ENCODE data around the gene SHISA5. TPM values are rescaled to one million over a fixed set of nuclear protein-coding genes. Genes with fewer than 3 reads are reported as not detected.
A peak's percentile ranks its signal among the peaks of the same experiment; 100 is the strongest.

The SHISA5 gene
- 171 and 174 TPM in 2 replicates for total RNA-seq (2021)
- long read RNA-seq, transcript SHISA5-206 (4 exons, 1,839 nt), result major isoform, 800 of 1,315 reads
- long read RNA-seq, transcript SHISA5-201 (6 exons, 2,369 nt), result minor isoform, 344 of 1,315 reads
- long read RNA-seq, transcript SHISA5-208 (6 exons, 2,250 nt), result minor isoform, 23 of 1,315 reads
- long read RNA-seq, partial matches to known transcripts, result 27 of 1,315 reads
- long read RNA-seq, other reads (novel, unspliced or antisense), result 107 of 1,315 reads

- H3K23ac ChIP-seq (ENCODE audit: insufficient read length, low read depth, low read length), result no peak within 1 kb of the TSS
- H2AFZ ChIP-seq (ENCODE audit: low read length), result no peak within 1 kb of the TSS
- H3K14ac ChIP-seq (ENCODE audit: insufficient read depth, low read length), result peak within 1 kb of the TSS; percentile 54
- no peak within 1 kb of the TSS for H3K56ac ChIP-seq (ENCODE audit: insufficient read length, low read depth, low read length)
- H4K91ac ChIP-seq (ENCODE audit: insufficient read length, low read depth, low read length), result no peak within 1 kb of the TSS
- H3K27ac Mint-ChIP-seq, result no peak within 1 kb of the TSS; a peak in 2 of 7 replicates
- peaks cover 4% of the 10 kb centered on the region; the same call in 1 of the 2 replicates for H3K4me1 ChIP-seq (ENCODE audit: insufficient read depth, low read length)
- no peak within 1 kb of the TSS for H4K5ac ChIP-seq (ENCODE audit: insufficient read length, low read depth, low read length)
- H4K20me1 ChIP-seq (ENCODE audit: control insufficient read depth, insufficient read depth, insufficient read length), result no peaks in the 10 kb centered on the region
- H2AK5ac ChIP-seq (ENCODE audit: insufficient read length, low read length), result no peak within 1 kb of the TSS
- H2BK20ac ChIP-seq (ENCODE audit: low read depth, low read length, poor library complexity, severe bottlenecking), result no peak within 1 kb of the TSS
- H2BK5ac ChIP-seq (ENCODE audit: insufficient read length, low read length), result no peak within 1 kb of the TSS
- peak within 1 kb of the TSS; percentile 41 for H3K18ac ChIP-seq (ENCODE audit: insufficient read length, low read depth, low read length)
- H3K23me2 ChIP-seq (ENCODE audit: insufficient read length, low read depth, low read length, poor library complexity, severe bottlenecking), result peaks cover 11% of the 10 kb centered on the region
- peaks cover 1% of the 10 kb centered on the region; the same call in 1 of the 2 replicates for H3K79me2 ChIP-seq (ENCODE audit: insufficient read depth, low read length)
- WGBS (ENCODE audit: extremely low coverage, insufficient read length, low lambda C conversion rate), result no CpG with 5 or more reads among the region's 66 CpGs
- peak; percentile 61 for DNase-seq
- TF ChIP-seq CTCF (conservative IDR thresholded peaks at IDR 0.05), result no peak
- H3K9me3 ChIP-seq (ENCODE audit: control insufficient read depth, low read depth, low read length), result no peaks in the 10 kb centered on the region
- no peak within 1 kb of the TSS for H3T11ph ChIP-seq (ENCODE audit: low read length)
- peaks cover 8% of the 10 kb centered on the region for H3K27me3 Mint-ChIP-seq (ENCODE audit: low read depth)
- H3K9me3 Mint-ChIP-seq, result peaks cover 0 to 1% of the 10 kb centered on the region in 2 experiments; a peak in 1 of 5 replicates
- H3K9ac ChIP-seq (ENCODE audit: extremely low read depth, insufficient read length, low read length), result peak within 1 kb of the TSS; percentile 48
- H3K4me3 Mint-ChIP-seq, result peak within 1 kb of the TSS; percentile 80 to 87
- no peak within 1 kb of the TSS for H4K8ac ChIP-seq (replicated peaks; ENCODE audit: insufficient read length, low read depth, low read length)
- peaks cover 41% of the 10 kb centered on the region in 2 experiments for H3K4me1 Mint-ChIP-seq
- H2BK15ac ChIP-seq (ENCODE audit: low read depth, low read length), result peak within 1 kb of the TSS; percentile 7; the same call in 1 of the 2 replicates
- H2BK12ac ChIP-seq (ENCODE audit: insufficient read length, low read depth, low read length), result no peak within 1 kb of the TSS
- H3K4ac ChIP-seq (ENCODE audit: low read depth, low read length), result no peak within 1 kb of the TSS
- H3K4me2 ChIP-seq (ENCODE audit: insufficient read depth, insufficient read length, low read length), result peak within 1 kb of the TSS; percentile 51
- H2BK120ac ChIP-seq (ENCODE audit: low read depth, low read length, poor library complexity, severe bottlenecking), result no peak within 1 kb of the TSS
- no peak within 1 kb of the TSS for H3K27ac ChIP-seq (ENCODE audit: insufficient read length, low read depth, low read length)
- peaks cover 6 to 10% (median 7%) of the 10 kb centered on the region in 3 experiments for H3K36me3 Mint-ChIP-seq (ENCODE audit: insufficient read depth in 1 of 3, low read depth in 3 of 3)
- H3K79me1 ChIP-seq (ENCODE audit: insufficient read depth, low read depth, low read length, poor library complexity, severe bottlenecking), result no peaks in the 10 kb centered on the region
- H3K27me3 ChIP-seq (ENCODE audit: insufficient read depth, low read length), result no peaks in the 10 kb centered on the region
Measured at GRCh38 chr3:48504051-48504946, at the start of gene SHISA5. SHISA5 (minus strand) TSS chr3:48504174; CDS start chr3:48504094, 80 bp downstream.

Measured in H9 (cell line).